Vagina (tissue), 2 donors: ENCODE data around the gene RAD54L2.

Experiments used
- CTCF ChIP-seq, 3 experiments: fragments of 450-650 bp in 2 of 3; fragments of 200-600 bp in 1 of 3; sonication (generic) in 1 of 3; IDR thresholded peaks; one replicate each; pipeline ENCODE4 v1.5.1; 2017 to 2019; ENCODE audit warnings: antibody characterized with exemption in 3 of 3, mild to moderate bottlenecking in 2 of 3, moderate library complexity in 2 of 3
- POLR2A ChIP-seq, 2 donors: fragments of 450-650 bp; IDR thresholded peaks; one replicate each; pipeline ENCODE4 v1.6.1; 2017; ENCODE audit warnings: antibody characterized with exemption in 2 of 2, mild to moderate bottlenecking in 2 of 2, moderate library complexity in 2 of 2

GRCh38 chr3:51578238-51578637, 39.7 kb downstream of the RAD54L2 start:
- no peak for TF ChIP-seq CTCF (IDR thresholded peaks at IDR 0.05)
- no peak for TF ChIP-seq POLR2A (IDR thresholded peaks at IDR 0.05)
